HEK293 (cell line): ENCODE data around the gene YARS1.

Source experiments
- CTCF ChIA-PET: fragments of 350-600 bp; formaldehyde crosslinking; extraction: SDS; loops from one replicate; lab custom pipeline; 2021; ENCODE audit warnings: antibody characterized with exemption; lab: Yijun Ruan, JAX
- POLR2A ChIA-PET: fragments of 300-600 bp; formaldehyde crosslinking; extraction: SDS; loops from one replicate; lab custom pipeline; 2020; ENCODE audit warnings: antibody characterized with exemption, inconsistent platforms; lab: Yijun Ruan, JAX
- H3K27ac ChIP-seq: fragments of 200-500 bp; sonication (Bioruptor generic); 2 replicates; pipeline ENCODE4 v1.5.1; 2014; ENCODE audit warnings: low read depth, low read length, control low read depth, inconsistent platforms; ENCODE audit errors: extremely low read depth
- H3K36me3 ChIP-seq, 2 experiments: fragments of 200-500 bp in 1 of 2; sonication (Bioruptor generic) in 1 of 2; 1 replicate in 1 of 2; 2 replicates in 1 of 2; pipeline ENCODE4 v1.5.1; 2014 to 2017; ENCODE audit warnings: inconsistent platforms in 2 of 2, low read length in 2 of 2; ENCODE audit not compliant: control insufficient read depth in 2 of 2, insufficient read depth in 1 of 2
- H3K4me1 ChIP-seq: fragments of 200-500 bp; sonication (Bioruptor generic); 2 replicates; pipeline ENCODE4 v1.5.1; 2014; ENCODE audit warnings: mild to moderate bottlenecking, low read length, inconsistent platforms; ENCODE audit not compliant: control insufficient read depth, insufficient read depth
- H3K4me3 ChIP-seq: 2 replicates; pipeline ENCODE4 v1.5.1; 2011; ENCODE audit warnings: low read depth, mild to moderate bottlenecking, control low read depth, low read length, moderate library complexity
- H3K9me3 ChIP-seq: fragments of 200-500 bp; sonication (Bioruptor generic); 2 replicates; pipeline ENCODE4 v1.5.1; 2014; ENCODE audit warnings: low read depth, low read length, inconsistent platforms; ENCODE audit not compliant: control insufficient read depth, insufficient read depth
- CTCF ChIP-seq: fragments of 450-650 bp; formaldehyde crosslinking; IDR thresholded peaks from 2 replicates; pipeline ENCODE4 v1.5.1; 2016; ENCODE audit warnings: missing biosample characterization, missing genetic modification characterization
- ELK4 ChIP-seq: IDR thresholded peaks from 2 replicates; pipeline ENCODE4 v1.6.1; 2011; ENCODE audit warnings: mild to moderate bottlenecking, low read depth, low read length, borderline replicate concordance
- FEZF1 ChIP-seq: fragments of 450-650 bp; formaldehyde crosslinking; IDR thresholded peaks from 2 replicates; pipeline ENCODE4 v1.5.1; 2016; ENCODE audit warnings: missing biosample characterization, missing genetic modification characterization
- KLF1 ChIP-seq: fragments of 450-650 bp; formaldehyde crosslinking; IDR thresholded peaks from 2 replicates; pipeline ENCODE4 v1.5.1; 2016; ENCODE audit warnings: missing biosample characterization, missing genetic modification characterization
- PATZ1 ChIP-seq: fragments of 450-650 bp; formaldehyde crosslinking; IDR thresholded peaks from 2 replicates; pipeline ENCODE4 v1.5.1; 2016; ENCODE audit warnings: missing biosample characterization, missing genetic modification characterization
- YY1 ChIP-seq: fragments of 450-650 bp; formaldehyde crosslinking; IDR thresholded peaks from 2 replicates; pipeline ENCODE4 v1.5.1; 2018; ENCODE audit warnings: missing biosample characterization, missing genetic modification characterization
- ZNF133 ChIP-seq: fragments of 450-650 bp; formaldehyde crosslinking; IDR thresholded peaks from 2 replicates; pipeline ENCODE4 v1.5.1; 2016; ENCODE audit warnings: missing biosample characterization, missing genetic modification characterization
- ZNF26 ChIP-seq: fragments of 450-650 bp; formaldehyde crosslinking; IDR thresholded peaks from 2 replicates; pipeline ENCODE4 v1.5.1; 2016; ENCODE audit warnings: missing biosample characterization, missing genetic modification characterization
- ZNF274 ChIP-seq, 2 experiments: fragments of 200-500 bp in 1 of 2; fragments of 450-650 bp in 1 of 2; sonication (Bioruptor generic) in 1 of 2; formaldehyde crosslinking in 1 of 2; IDR thresholded peaks; 2 replicates each; pipeline versions ENCODE4 v1.5.1 to v1.6.1; 2014 to 2016; ENCODE audit warnings: borderline replicate concordance in 1 of 2, inconsistent platforms in 1 of 2, low read length in 1 of 2, missing biosample characterization in 1 of 2, missing genetic modification characterization in 1 of 2
- ZNF324 ChIP-seq: fragments of 450-650 bp; formaldehyde crosslinking; IDR thresholded peaks from 2 replicates; pipeline ENCODE4 v1.5.1; 2016; ENCODE audit warnings: missing biosample characterization, missing genetic modification characterization
- ZNF404 ChIP-seq: fragments of 450-650 bp; formaldehyde crosslinking; IDR thresholded peaks from 2 replicates; pipeline ENCODE4 v1.5.1; 2017; ENCODE audit warnings: missing biosample characterization, missing genetic modification characterization
- ZNF426 ChIP-seq: fragments of 450-650 bp; formaldehyde crosslinking; IDR thresholded peaks from 2 replicates; pipeline ENCODE4 v1.5.1; 2017; ENCODE audit warnings: missing biosample characterization, missing genetic modification characterization, mild to moderate bottlenecking, inconsistent platforms, moderate library complexity
- ZNF501 ChIP-seq: fragments of 450-650 bp; formaldehyde crosslinking; IDR thresholded peaks from 2 replicates; pipeline ENCODE4 v1.5.1; 2016; ENCODE audit warnings: missing biosample characterization, missing genetic modification characterization
- ZNF521 ChIP-seq: fragments of 450-650 bp; formaldehyde crosslinking; IDR thresholded peaks from 2 replicates; pipeline ENCODE4 v1.5.1; 2017; ENCODE audit warnings: missing biosample characterization, mild to moderate bottlenecking, missing genetic modification characterization
- ZNF610 ChIP-seq: fragments of 450-650 bp; formaldehyde crosslinking; IDR thresholded peaks from 2 replicates; pipeline ENCODE4 v1.5.1; 2016; ENCODE audit warnings: missing biosample characterization, missing genetic modification characterization, borderline replicate concordance
- ZNF623 ChIP-seq: fragments of 450-650 bp; formaldehyde crosslinking; IDR thresholded peaks from 2 replicates; pipeline ENCODE4 v1.5.1; 2016; ENCODE audit warnings: missing biosample characterization, missing genetic modification characterization
- ZNF664 ChIP-seq: fragments of 450-650 bp; formaldehyde crosslinking; IDR thresholded peaks from 2 replicates; pipeline ENCODE4 v1.5.1; 2016; ENCODE audit warnings: missing biosample characterization, missing genetic modification characterization
- ZNF692 ChIP-seq: fragments of 450-650 bp; formaldehyde crosslinking; IDR thresholded peaks from 2 replicates; pipeline ENCODE4 v1.5.1; 2016; ENCODE audit warnings: missing biosample characterization, missing genetic modification characterization
- ZSCAN18 ChIP-seq: fragments of 450-650 bp; formaldehyde crosslinking; IDR thresholded peaks from 2 replicates; pipeline ENCODE4 v1.5.1; 2016; ENCODE audit warnings: missing biosample characterization, missing genetic modification characterization

YARS1 gene

GRCh38 chr1:32830092-32830852, 13.1 kb upstream of the YARS1 start:
- CTCF ChIA-PET: interaction anchor here (0.7 to 2.5 kb wide), 4 partner anchors 9 to 46 kb away, joined by 3 to 12 read pairs (median 3); no protein-coding TSS in a partner anchor
- Histone ChIP-seq H3K4me3 (no peak overlapping the region), H3K27ac (no peak overlapping the region), H3K36me3 (peaks cover 74 to 92% of the 10 kb centered on the region in 2 experiments), H3K4me1 (no peaks in the 10 kb centered on the region), H3K9me3 (no peaks in the 10 kb centered on the region)
- TF ChIP-seq ZNF133 (tag by site-specific recombination): no peak
- TF ChIP-seq ZNF623 (tag by site-specific recombination): no peak
- no peak for TF ChIP-seq PATZ1 (tag by site-specific recombination)
- TF ChIP-seq ZNF26 (tag by site-specific recombination): no peak
- TF ChIP-seq YY1 (tag by site-specific recombination): no peak
- no peak for TF ChIP-seq ZNF521 (tag by site-specific recombination)
- no peak for TF ChIP-seq ZNF274 (IDR thresholded peaks at IDR 0.05; ENCODE audit: low read length)
- TF ChIP-seq ZNF274 (tag by site-specific recombination; IDR thresholded peaks at IDR 0.05; ENCODE audit: borderline replicate concordance): no peak
- POLR2A ChIA-PET: no interaction called here

- no peaks in the 10 kb centered on the region for H3K9me3 ChIP-seq
- ChIA-PET CTCF (interaction anchor here (0.9 to 2.5 kb wide), 4 partner anchors 16 to 61 kb away, joined by 3 to 12 read pairs (median 3); no protein-coding TSS in a partner anchor), POLR2A (no interaction called here)
- no peak overlapping the region for H3K4me3 ChIP-seq
- H3K4me1 ChIP-seq: no peaks in the 10 kb centered on the region
- H3K36me3 ChIP-seq: peaks cover 67 to 85% of the 10 kb centered on the region in 2 experiments
- TF ChIP-seq CTCF (tag by site-specific recombination) (peak; percentile 25; the same call in 1 of the 2 replicates), ZNF404 (tag by site-specific recombination) (no peak)
- H3K27ac ChIP-seq: no peak overlapping the region
Observed at GRCh38 chr1:32828341-32828740, 11.2 kb upstream of the YARS1 start.

- H3K4me1 ChIP-seq: no peaks in the 10 kb centered on the region
- ChIA-PET POLR2A (no interaction called here), CTCF (interaction anchor here (0.6 to 0.7 kb wide), 2 partner anchors 20 to 221 kb away, joined by 3 read pairs; no protein-coding TSS in a partner anchor)
- no peak overlapping the region for H3K4me3 ChIP-seq
- H3K27ac ChIP-seq: no peak overlapping the region
- H3K36me3 ChIP-seq: peaks cover 50 to 57% of the 10 kb centered on the region in 2 experiments
- H3K9me3 ChIP-seq: no peaks in the 10 kb centered on the region
- TF ChIP-seq ZNF426: no peak
- TF ChIP-seq ZNF324: no peak
- no peak for TF ChIP-seq ZSCAN18 (tag by site-specific recombination)
- no peak for TF ChIP-seq ZNF610
- TF ChIP-seq ZNF692 (tag by site-specific recombination): no peak
- no peak for TF ChIP-seq ZNF664 (tag by site-specific recombination)
- no peak for TF ChIP-seq ELK4
- no peak for TF ChIP-seq ZNF501 (tag by site-specific recombination)
- TF ChIP-seq YY1 (tag by site-specific recombination): no peak
- TF ChIP-seq KLF1 (tag by site-specific recombination): no peak
- no peak for TF ChIP-seq FEZF1 (tag by site-specific recombination)
Observed at GRCh38 chr1:32825181-32825580, 8.0 kb upstream of the YARS1 start.
